Erythroblast (primary cell): Measurements from ENCODE around the gene CEBPA.

Experiments used
- GATA1 ChIP-seq: IDR thresholded peaks from 2 replicates; pipeline ENCODE4 v1.6.1; 2011; ENCODE audit warnings: low read depth, mild to moderate bottlenecking, control low read depth, low read length, moderate library complexity
- POLR2A ChIP-seq: IDR thresholded peaks from 2 replicates; pipeline ENCODE4 v1.6.1; 2011; ENCODE audit warnings: mild to moderate bottlenecking, low read length

DNA sequence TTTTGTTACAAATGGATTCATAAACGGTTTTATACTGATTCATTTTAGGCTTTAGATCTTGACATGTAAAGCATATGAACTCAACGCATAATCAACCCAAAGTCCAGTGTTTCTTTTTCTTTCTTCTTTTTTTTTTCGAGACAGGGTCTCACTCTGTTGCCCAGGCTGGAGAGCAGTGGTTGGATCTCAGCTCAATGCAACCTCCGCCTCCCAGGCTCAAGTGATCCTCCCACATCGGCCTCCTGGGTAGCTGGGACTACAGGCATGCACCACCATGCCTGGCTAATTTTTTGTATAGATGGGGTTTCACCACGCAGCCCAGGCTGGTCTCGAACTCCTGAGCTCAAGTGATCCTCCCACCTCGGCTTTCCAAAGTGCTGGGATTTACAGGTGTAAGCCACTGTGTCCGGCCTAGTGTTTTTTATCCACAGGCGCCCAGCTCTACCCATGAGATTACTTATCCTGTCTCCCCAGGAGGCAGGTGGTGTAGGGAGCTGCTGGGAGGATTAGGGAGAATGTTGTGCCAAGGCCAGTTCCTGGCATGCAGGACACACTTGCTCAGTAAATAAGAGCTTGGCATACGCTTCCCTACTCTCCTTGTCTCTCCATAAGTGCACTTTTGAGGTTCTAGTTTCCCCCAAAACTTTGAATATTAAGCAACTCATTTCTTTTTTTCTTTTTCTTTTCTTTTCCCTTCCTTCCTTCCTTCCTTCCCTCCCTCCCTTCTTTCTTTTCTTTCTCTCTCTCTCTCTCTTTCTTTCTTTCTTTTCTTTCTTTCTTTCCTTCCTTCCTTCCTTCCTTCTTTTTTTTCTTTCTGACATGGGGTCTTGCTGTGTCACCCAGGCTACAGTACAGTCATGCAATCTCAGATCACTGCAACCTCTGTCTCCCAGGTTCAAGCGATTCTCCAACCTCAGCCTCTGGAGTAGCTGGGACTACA is 4.8 kb upstream of the CEBPA start:
- no peak for TF ChIP-seq POLR2A
- TF ChIP-seq GATA1, result no peak
